IMR-90 (cell line): ENCODE data around the gene UAP1. TPM values are rescaled to one million over a fixed set of nuclear protein-coding genes. Genes with fewer than 3 reads are reported as not detected.

Experiments
- ATAC-seq: fragments of 200-7000 bp; cut with Tn5 transposase; 2 replicates; pipeline ENCODE4 v1.9.1; 2020; ENCODE audit warnings: low read depth, mild to moderate bottlenecking, moderate library complexity
- BruUV-seq: library from RNA; stranded (reverse); fragments of 400-500 nt; replicated peaks from 2 replicates; lab custom pipeline; 2021; lab: Mats Ljungman, UMichigan
- CTCF ChIA-PET: fragments of 300-600 bp; formaldehyde crosslinking; extraction: SDS; loops from one replicate; lab custom pipeline; 2021; ENCODE audit warnings: antibody characterized with exemption; lab: Yijun Ruan, JAX
- POLR2A ChIA-PET: fragments of 300-600 bp; sonication (Branson Sonifier 250); formaldehyde crosslinking; loops from one replicate; lab custom pipeline; 2022; ENCODE audit warnings: antibody characterized with exemption; ENCODE audit not compliant: unreplicated experiment; lab: Charles Lee
- DNase-seq: peaks from one replicate; pipeline ENCODE4 v3.0.0; 2013
- H2AFZ ChIP-seq: replicated peaks from 2 replicates; pipeline ENCODE3; 2013; ENCODE audit warnings: low read length, mild to moderate bottlenecking; ENCODE audit not compliant: poor library complexity
- H2AK5ac ChIP-seq: 2 replicates; pipeline ENCODE4 v1.6.1; 2013; ENCODE audit warnings: low read depth, low read length, inconsistent platforms
- H2AK9ac ChIP-seq: replicated peaks from 2 replicates; pipeline ENCODE3; 2013; ENCODE audit warnings: mild to moderate bottlenecking, low read depth, low read length, moderate library complexity; ENCODE audit not compliant: poor library complexity
- H2BK120ac ChIP-seq: 2 replicates; pipeline ENCODE4 v1.6.1; 2013; ENCODE audit warnings: low read depth, low read length, inconsistent platforms
- H2BK15ac ChIP-seq: 3 replicates; pipeline ENCODE4 v1.6.1; 2013; ENCODE audit warnings: low read depth, low read length, inconsistent platforms
- H2BK20ac ChIP-seq: 2 replicates; pipeline ENCODE4 v1.6.1; 2013; ENCODE audit warnings: low read depth, mild to moderate bottlenecking, inconsistent platforms, low read length, moderate library complexity
- H2BK5ac ChIP-seq: 2 replicates; pipeline ENCODE4 v1.6.1; 2013; ENCODE audit warnings: mild to moderate bottlenecking, low read depth, low read length, inconsistent platforms; ENCODE audit not compliant: poor library complexity, severe bottlenecking
- H3K14ac ChIP-seq: replicated peaks from 2 replicates; pipeline ENCODE4 v1.6.1; 2013; ENCODE audit warnings: low read depth, low read length, inconsistent platforms
- H3K18ac ChIP-seq: 2 replicates; pipeline ENCODE4 v1.6.1; 2013; ENCODE audit warnings: low read depth, low read length, control low read depth
- H3K23ac ChIP-seq: 2 replicates; pipeline ENCODE4 v1.6.1; 2013; ENCODE audit warnings: low read depth, low read length, inconsistent platforms
- H3K27ac ChIP-seq: 2 replicates; pipeline ENCODE4 v1.5.1; 2013; ENCODE audit warnings: mild to moderate bottlenecking, control low read depth, low read length; ENCODE audit not compliant: insufficient read depth
- H3K27me3 ChIP-seq: 2 replicates; pipeline ENCODE4 v1.6.1; 2013; ENCODE audit warnings: low read length; ENCODE audit not compliant: control insufficient read depth, insufficient read depth
- H3K36me3 ChIP-seq: 2 replicates; pipeline ENCODE4 v1.6.1; 2013; ENCODE audit warnings: low read length, mixed read lengths; ENCODE audit not compliant: control insufficient read depth, insufficient read depth
- H3K4ac ChIP-seq: 2 replicates; pipeline ENCODE4 v1.6.1; 2013; ENCODE audit warnings: low read depth, low read length, inconsistent platforms
- H3K4me1 ChIP-seq: 2 replicates; pipeline ENCODE4 v1.6.1; 2013; ENCODE audit warnings: low read length, mixed read lengths; ENCODE audit not compliant: control insufficient read depth, insufficient read depth
- H3K4me2 ChIP-seq: 2 replicates; pipeline ENCODE4 v1.6.1; 2013; ENCODE audit warnings: low read depth, mild to moderate bottlenecking, control low read depth, low read length, moderate library complexity
- H3K4me3 ChIP-seq: 2 replicates; pipeline ENCODE4 v1.5.1; 2013; ENCODE audit warnings: low read depth, mild to moderate bottlenecking, control low read depth, low read length, moderate library complexity; ENCODE audit not compliant: insufficient read depth
- H3K56ac ChIP-seq: 2 replicates; pipeline ENCODE4 v1.6.1; 2013; ENCODE audit warnings: low read length, inconsistent platforms; ENCODE audit not compliant: insufficient read depth; ENCODE audit errors: extremely low read depth
- H3K79me1 ChIP-seq, 2 experiments: 2 replicates each; pipeline ENCODE4 v1.6.1; 2013; ENCODE audit warnings: low read length in 2 of 2, inconsistent platforms in 1 of 2, low read depth in 1 of 2
- H3K9ac ChIP-seq: 2 replicates; pipeline ENCODE4 v1.6.1; 2013; ENCODE audit warnings: low read depth, low read length, control low read depth
- H3K9me1 ChIP-seq: 2 replicates; pipeline ENCODE4 v1.6.1; 2013; ENCODE audit warnings: low read length, inconsistent platforms; ENCODE audit not compliant: insufficient read depth
- H3K9me3 ChIP-seq: 2 replicates; pipeline ENCODE4 v1.6.1; 2013; ENCODE audit warnings: low read length; ENCODE audit not compliant: control insufficient read depth, insufficient read depth
- H4K20me1 ChIP-seq: 2 replicates; pipeline ENCODE4 v1.6.1; 2013; ENCODE audit warnings: low read length, inconsistent platforms; ENCODE audit not compliant: insufficient read depth
- H4K5ac ChIP-seq: 2 replicates; pipeline ENCODE4 v1.6.1; 2013; ENCODE audit warnings: mild to moderate bottlenecking, low read depth, low read length, control low read depth
- H4K8ac ChIP-seq, 2 experiments: 2 replicates each; pipeline ENCODE4 v1.6.1; 2013; ENCODE audit warnings: low read depth in 2 of 2, low read length in 2 of 2, control low read depth in 1 of 2, inconsistent platforms in 1 of 2
- H4K91ac ChIP-seq: 2 replicates; pipeline ENCODE4 v1.6.1; 2013; ENCODE audit warnings: low read depth, low read length, inconsistent platforms; ENCODE audit not compliant: insufficient read depth
- BHLHE40 ChIP-seq: fragments of 150-350 bp; IDR thresholded peaks from 2 replicates; pipeline ENCODE4 v1.6.1; 2016; ENCODE audit warnings: mild to moderate bottlenecking, low read depth, low read length
- CEBPB ChIP-seq: IDR thresholded peaks from 2 replicates; pipeline ENCODE4 v1.6.1; 2012; ENCODE audit warnings: low read depth, low read length, improper control_type of control experiment
- CHD1 ChIP-seq: IDR thresholded peaks from 2 replicates; pipeline ENCODE4 v1.6.1; 2012; ENCODE audit warnings: low read depth, low read length, improper control_type of control experiment
- CTCF ChIP-seq: conservative IDR thresholded peaks from 2 replicates; pipeline ENCODE4 v1.5.1; 2012; ENCODE audit warnings: mild to moderate bottlenecking, low read depth, low read length, improper control_type of control experiment
- ELK1 ChIP-seq: fragments of 150-350 bp; IDR thresholded peaks from 2 replicates; pipeline ENCODE4 v1.6.1; 2016; ENCODE audit warnings: low read depth, mild to moderate bottlenecking, low read length, moderate library complexity, borderline replicate concordance
- FOS ChIP-seq: fragments of 150-350 bp; IDR thresholded peaks from 2 replicates; pipeline ENCODE4 v1.6.1; 2016; ENCODE audit warnings: low read depth, low read length
- MAFK ChIP-seq: IDR thresholded peaks from 2 replicates; pipeline ENCODE4 v1.6.1; 2012; ENCODE audit warnings: low read depth, low read length, improper control_type of control experiment
- MAZ ChIP-seq: IDR thresholded peaks from 2 replicates; pipeline ENCODE4 v1.6.1; 2012; ENCODE audit warnings: low read depth, mild to moderate bottlenecking, low read length, improper control_type of control experiment, moderate library complexity, borderline replicate concordance
- MXI1 ChIP-seq: IDR thresholded peaks from 2 replicates; pipeline ENCODE4 v1.6.1; 2012; ENCODE audit warnings: low read depth, mild to moderate bottlenecking, low read length, moderate library complexity, borderline replicate concordance
- NFE2L2 ChIP-seq: fragments of 150-350 bp; IDR thresholded peaks from 2 replicates; pipeline ENCODE4 v1.6.1; 2016; ENCODE audit warnings: low read depth, mild to moderate bottlenecking, low read length
- POLR2A ChIP-seq: IDR thresholded peaks from 2 replicates; pipeline ENCODE4 v1.6.1; 2012; ENCODE audit warnings: mild to moderate bottlenecking, low read depth, low read length
- RAD21 ChIP-seq: IDR thresholded peaks from 2 replicates; pipeline ENCODE4 v1.6.1; 2012; ENCODE audit warnings: low read length, improper control_type of control experiment
- RCOR1 ChIP-seq: IDR thresholded peaks from 2 replicates; pipeline ENCODE4 v1.6.1; 2012; ENCODE audit warnings: mild to moderate bottlenecking, low read length, improper control_type of control experiment; ENCODE audit not compliant: insufficient replicate concordance
- RFX5 ChIP-seq: IDR thresholded peaks from 2 replicates; pipeline ENCODE4 v1.8.0; 2012; ENCODE audit warnings: low read depth, mild to moderate bottlenecking, low read length, moderate library complexity
- SMC3 ChIP-seq: fragments of 150-350 bp; IDR thresholded peaks from 2 replicates; pipeline ENCODE4 v1.6.1; 2016; ENCODE audit warnings: low read depth, mild to moderate bottlenecking, antibody characterized with exemption, low read length, moderate library complexity
- USF2 ChIP-seq: fragments of 150-350 bp; IDR thresholded peaks from 2 replicates; pipeline ENCODE4 v1.6.1; 2017; ENCODE audit warnings: mild to moderate bottlenecking, antibody characterized with exemption, low read length, low read depth
- WGBS, 2 experiments: methylation state at CpG; one replicate each; pipeline versions ENCODE4 v1.1.5 to v1.1.7; 2013; ENCODE audit warnings: missing lambda C conversion rate in 2 of 2; ENCODE audit not compliant: insufficient read length in 1 of 2; ENCODE audit errors: extremely low coverage in 2 of 2; 5-methylcytosine and 5-hydroxymethylcytosine counted together
- dilution Hi-C: fragments of 300-500 bp; cut with HindIII; formaldehyde crosslinking; loops from one replicate; pipeline ENCODE4 v1.14.3; 2018; ENCODE audit warnings: low sequenced_read_pairs; ENCODE audit not compliant: unreplicated experiment
- in situ Hi-C: fragments of 300-500 bp; cut with MboI; formaldehyde crosslinking; loops from 3 replicates; pipeline ENCODE4 v1.14.3; 2019; ENCODE audit warnings: low sequenced_read_pairs, inconsistent platforms, mixed read lengths
- intact Hi-C: fragments of 100-400 bp; cut with micrococcal nuclease; formaldehyde crosslinking; loops from 2 replicates; pipeline ENCODE4 v1.10.0; 2022
- polyA plus RNA-seq, 3 experiments: library from polyadenylated mRNA; depleted of rRNA; stranded (reverse); fragments of >200 nt; gene quantifications; 2 replicates each; pipeline ENCODE4 v1.2.3, GENCODE V29; 2012; ENCODE audit warnings: low replicate concordance in 1 of 3
- total RNA-seq: library from RNA; depleted of rRNA; stranded (reverse); fragments of >200 nt; gene quantifications from 2 replicates; pipeline ENCODE4 v1.2.3, GENCODE V29; 2012

UAP1 gene
- total and polyA plus RNA-seq, 2 of the 4 experiments (the other 2 are of a cell fraction): 93.4 to 196 TPM

GRCh38 chr1:162541619-162542141 lies 19.8 kb upstream of the UAP1 start:
- Histone ChIP-seq H3K36me3 (no peaks in the 10 kb centered on the region), H3K18ac (peak overlapping the region; percentile 73), H3K56ac (peak overlapping the region; percentile 83), H3K9ac (peak overlapping the region; percentile 37; the same call in 1 of the 2 replicates), H4K8ac (peak overlapping the region; percentile 86 to 96), H3K9me1 (peaks cover 3% of the 10 kb centered on the region; the same call in 1 of the 2 replicates), H3K79me1 (peaks cover 0 to 1% of the 10 kb centered on the region in 2 experiments; a peak in 1 of 4 replicates), H3K4ac (peak overlapping the region; percentile 92), H3K27ac (peak overlapping the region; percentile 86), H4K5ac (peak overlapping the region; percentile 73), H2AK9ac (peak overlapping the region; percentile 20), H4K20me1 (no peaks in the 10 kb centered on the region), H3K4me3 (no peak overlapping the region), H2AFZ (peak overlapping the region; percentile 54), H2BK20ac (peak overlapping the region; percentile 94), H3K9me3 (no peaks in the 10 kb centered on the region), H3K14ac (peak overlapping the region; percentile 55), H3K4me1 (peaks cover 9% of the 10 kb centered on the region), H2BK5ac (peak overlapping the region; percentile 96), H2BK120ac (peak overlapping the region; percentile 97), H2BK15ac (peak overlapping the region; percentile 72), H2AK5ac (peak overlapping the region; percentile 87), H3K23ac (peak overlapping the region; percentile 81), H3K4me2 (peak overlapping the region; percentile 58; the same call in 1 of the 2 replicates), H4K91ac (peak overlapping the region; percentile 96), H3K27me3 (no peaks in the 10 kb centered on the region)
- no CpG with 5 or more reads among the region's 5 CpGs for WGBS, 2 experiments
- in situ Hi-C loops (no loop called here), dilution Hi-C loops (no loop called here), intact Hi-C loops (no loop called here)
- TF ChIP-seq RFX5 (0 out of 2 replicates have a peak, but pooled peaks have one; percentile 17), CTCF (no peak), CHD1 (no peak), MAFK (no peak), RCOR1 (no peak), MAZ (peak; percentile 38; the same call in 1 of the 2 replicates), MXI1 (no peak), FOS (no peak), POLR2A (0 out of 2 replicates have a peak, but pooled peaks have one; percentile 42), ELK1 (no peak), SMC3 (no peak), CEBPB (peak; percentile 89), BHLHE40 (no peak), NFE2L2 (no peak), USF2 (no peak), RAD21 (no peak)
- ChIA-PET CTCF (no interaction called here), POLR2A (no interaction called here)
- no TSS peak for BruUV-seq
- peak; percentile 98 for DNase-seq
- ATAC-seq: peak; percentile 83
